ENCODE measurements around the gene LMBR1.
"Not testable (repeated sequence)": the region's sequence is repeated elsewhere in the genome, so short reads cannot be mapped to it uniquely, and the experiment has no call there.

LMBR1 gene

GRCh38 chr7:156892821-156893706, at the start of gene LMBR1:
LMBR1 (minus strand) TSS chr7:156893183; CDS start chr7:156892993, 190 bp downstream.
- Histone ChIP-seq H3K27me3 (ENCODE audit: insufficient read depth, low read length) (no peaks in the 10 kb centered on the region), H2AFZ (ENCODE audit: low read length, unreplicated experiment) (peak within 1 kb of the TSS; percentile 19), H3K4me3 (ENCODE audit: low read depth, low read length) (peak within 1 kb of the TSS; percentile 84), H3K4me1 (ENCODE audit: control insufficient read depth, insufficient read depth, low read length, unreplicated experiment) (peaks cover 4% of the 10 kb centered on the region), H3K27ac (ENCODE audit: low read depth, low read length) (peak within 1 kb of the TSS; percentile 57), H3K36me3 (ENCODE audit: insufficient read depth, low read length) (no peaks in the 10 kb centered on the region), H3K79me2 (ENCODE audit: control insufficient read depth, insufficient read depth, low read length, unreplicated experiment) (peaks cover 26% of the 10 kb centered on the region)

- H3K36me3 ChIP-seq (ENCODE audit: insufficient read depth, low read length), result no peaks in the 10 kb centered on the region
- H3K27me3 ChIP-seq (ENCODE audit: insufficient read depth, low read length), result peaks cover 28% of the 10 kb centered on the region
- no peaks in the 10 kb centered on the region for H3K79me2 ChIP-seq (ENCODE audit: control insufficient read depth, insufficient read depth, low read length, unreplicated experiment)
- H3K27ac ChIP-seq (ENCODE audit: low read depth, low read length), result no peak overlapping the region
- no peaks in the 10 kb centered on the region for H3K4me1 ChIP-seq (ENCODE audit: control insufficient read depth, insufficient read depth, low read length, unreplicated experiment)
- H3K4me3 ChIP-seq (ENCODE audit: low read depth, low read length), result no peak overlapping the region
- H2AFZ ChIP-seq (ENCODE audit: low read length, unreplicated experiment), result no peak overlapping the region
Observed at GRCh38 chr7:156942708-156943090, 49.7 kb upstream of the LMBR1 start.

GRCh38 chr7:156941393-156942182, 48.6 kb upstream of the LMBR1 start:
- Histone ChIP-seq H3K27ac (ENCODE audit: low read depth, low read length) (no peak overlapping the region), H3K4me3 (ENCODE audit: low read depth, low read length) (no peak overlapping the region), H3K79me2 (ENCODE audit: control insufficient read depth, insufficient read depth, low read length, unreplicated experiment) (no peaks in the 10 kb centered on the region), H3K36me3 (ENCODE audit: insufficient read depth, low read length) (no peaks in the 10 kb centered on the region), H2AFZ (ENCODE audit: low read length, unreplicated experiment) (no peak overlapping the region), H3K27me3 (ENCODE audit: insufficient read depth, low read length) (peaks cover 28% of the 10 kb centered on the region), H3K4me1 (ENCODE audit: control insufficient read depth, insufficient read depth, low read length, unreplicated experiment) (no peaks in the 10 kb centered on the region)

- H3K4me1 ChIP-seq (ENCODE audit: control insufficient read depth, insufficient read depth, low read length, unreplicated experiment), result no peaks in the 10 kb centered on the region
- H2AFZ ChIP-seq (ENCODE audit: low read length, unreplicated experiment), result no peak overlapping the region
- no peak overlapping the region for H3K4me3 ChIP-seq (ENCODE audit: low read depth, low read length)
- no peaks in the 10 kb centered on the region for H3K36me3 ChIP-seq (ENCODE audit: insufficient read depth, low read length)
- H3K79me2 ChIP-seq (ENCODE audit: control insufficient read depth, insufficient read depth, low read length, unreplicated experiment), result no peaks in the 10 kb centered on the region
- H3K27ac ChIP-seq (ENCODE audit: low read depth, low read length), result no peak overlapping the region
- peaks cover 28% of the 10 kb centered on the region for H3K27me3 ChIP-seq (ENCODE audit: insufficient read depth, low read length)
Observed at GRCh38 chr7:156940421-156941122, 47.6 kb upstream of the LMBR1 start.

- not testable (repeated sequence) for H3K27me3 ChIP-seq (ENCODE audit: insufficient read depth, low read length); H3K27ac ChIP-seq (ENCODE audit: low read depth, low read length); H3K4me1 ChIP-seq (ENCODE audit: control insufficient read depth, insufficient read depth, low read length, unreplicated experiment); H3K79me2 ChIP-seq (ENCODE audit: control insufficient read depth, insufficient read depth, low read length, unreplicated experiment); H3K36me3 ChIP-seq (ENCODE audit: insufficient read depth, low read length); H3K4me3 ChIP-seq (ENCODE audit: low read depth, low read length); H2AFZ ChIP-seq (ENCODE audit: low read length, unreplicated experiment)
Observed at GRCh38 chr7:156936766-156937165, 43.8 kb upstream of the LMBR1 start.

GRCh38 chr7:156935250-156935649, 42.3 kb upstream of the LMBR1 start:
- Histone ChIP-seq H3K27ac (ENCODE audit: low read depth, low read length) (no peak overlapping the region), H2AFZ (ENCODE audit: low read length, unreplicated experiment) (no peak overlapping the region), H3K4me1 (ENCODE audit: control insufficient read depth, insufficient read depth, low read length, unreplicated experiment) (peaks cover 4% of the 10 kb centered on the region), H3K4me3 (ENCODE audit: low read depth, low read length) (no peak overlapping the region), H3K79me2 (ENCODE audit: control insufficient read depth, insufficient read depth, low read length, unreplicated experiment) (no peaks in the 10 kb centered on the region), H3K27me3 (ENCODE audit: insufficient read depth, low read length) (no peaks in the 10 kb centered on the region), H3K36me3 (ENCODE audit: insufficient read depth, low read length) (no peaks in the 10 kb centered on the region)

GRCh38 chr7:156932006-156932405, 39.0 kb upstream of the LMBR1 start:
- Histone ChIP-seq H3K27ac (ENCODE audit: low read depth, low read length) (no peak overlapping the region), H2AFZ (ENCODE audit: low read length, unreplicated experiment) (peak overlapping the region; percentile 40), H3K79me2 (ENCODE audit: control insufficient read depth, insufficient read depth, low read length, unreplicated experiment) (no peaks in the 10 kb centered on the region), H3K4me1 (ENCODE audit: control insufficient read depth, insufficient read depth, low read length, unreplicated experiment) (peaks cover 12% of the 10 kb centered on the region), H3K36me3 (ENCODE audit: insufficient read depth, low read length) (no peaks in the 10 kb centered on the region), H3K27me3 (ENCODE audit: insufficient read depth, low read length) (no peaks in the 10 kb centered on the region), H3K4me3 (ENCODE audit: low read depth, low read length) (no peak overlapping the region)

GRCh38 chr7:156929789-156930539, 37.0 kb upstream of the LMBR1 start:
- Histone ChIP-seq H3K4me3 (ENCODE audit: low read depth, low read length) (no peak overlapping the region), H3K27me3 (ENCODE audit: insufficient read depth, low read length) (no peaks in the 10 kb centered on the region), H3K4me1 (ENCODE audit: control insufficient read depth, insufficient read depth, low read length, unreplicated experiment) (peaks cover 13% of the 10 kb centered on the region), H3K79me2 (ENCODE audit: control insufficient read depth, insufficient read depth, low read length, unreplicated experiment) (no peaks in the 10 kb centered on the region), H3K36me3 (ENCODE audit: insufficient read depth, low read length) (no peaks in the 10 kb centered on the region), H2AFZ (ENCODE audit: low read length, unreplicated experiment) (no peak overlapping the region), H3K27ac (ENCODE audit: low read depth, low read length) (no peak overlapping the region)

GRCh38 chr7:156928406-156928747, 35.4 kb upstream of the LMBR1 start:
- H3K27me3 ChIP-seq (ENCODE audit: insufficient read depth, low read length), result no peaks in the 10 kb centered on the region
- no peaks in the 10 kb centered on the region for H3K36me3 ChIP-seq (ENCODE audit: insufficient read depth, low read length)
- H2AFZ ChIP-seq (ENCODE audit: low read length, unreplicated experiment), result no peak overlapping the region
- H3K4me1 ChIP-seq (ENCODE audit: control insufficient read depth, insufficient read depth, low read length, unreplicated experiment), result peaks cover 13% of the 10 kb centered on the region
- no peaks in the 10 kb centered on the region for H3K79me2 ChIP-seq (ENCODE audit: control insufficient read depth, insufficient read depth, low read length, unreplicated experiment)
- no peak overlapping the region for H3K27ac ChIP-seq (ENCODE audit: low read depth, low read length)
- H3K4me3 ChIP-seq (ENCODE audit: low read depth, low read length), result no peak overlapping the region
